Left hindlimb (tissue), 1 donor: ENCODE measurements around the gene EPHA10.

ENCODE experiments used
- DNase-seq: peaks from one replicate; pipeline ENCODE4 v3.0.0-alpha.2; 2018

The EPHA10 gene

GRCh38 chr1:37732111-37732780, 32.7 kb downstream of the EPHA10 start:
- DNase-seq, result no peak

GRCh38 chr1:37731312-37732019, 33.5 kb downstream of the EPHA10 start:
- DNase-seq, result no peak

GRCh38 chr1:37730376-37730775, 34.5 kb downstream of the EPHA10 start:
- DNase-seq, result no peak

- DNase-seq, result no peak
Observed at GRCh38 chr1:37728416-37728815, 36.5 kb downstream of the EPHA10 start.

- no peak for DNase-seq
Observed at GRCh38 chr1:37726751-37727585, 38.0 kb downstream of the EPHA10 start.

- no peak for DNase-seq
Observed at GRCh38 chr1:37725851-37726613, 38.9 kb downstream of the EPHA10 start.

- no peak for DNase-seq
Observed at GRCh38 chr1:37724575-37724974, 40.3 kb downstream of the EPHA10 start.

- no peak for DNase-seq
Observed at GRCh38 chr1:37723390-37724078, 41.4 kb downstream of the EPHA10 start.

GRCh38 chr1:37723072-37723389, 41.9 kb downstream of the EPHA10 start:
- DNase-seq, result no peak

GRCh38 chr1:37722181-37723071, 42.5 kb downstream of the EPHA10 start:
- no peak for DNase-seq

GRCh38 chr1:37721565-37721964, 43.4 kb downstream of the EPHA10 start:
- no peak for DNase-seq

GRCh38 chr1:37720231-37721130, 44.4 kb downstream of the EPHA10 start:
- no peak for DNase-seq

- no peak for DNase-seq
Observed at GRCh38 chr1:37719572-37720195, 45.2 kb downstream of the EPHA10 start.

- DNase-seq, result no peak
Observed at GRCh38 chr1:37718901-37719571, 45.9 kb downstream of the EPHA10 start.

GRCh38 chr1:37718181-37718900, 46.6 kb downstream of the EPHA10 start:
- DNase-seq, result no peak

GRCh38 chr1:37717631-37718030, 47.3 kb downstream of the EPHA10 start:
- no peak for DNase-seq

GRCh38 chr1:37716321-37716720, 48.6 kb downstream of the EPHA10 start:
- no peak for DNase-seq

GRCh38 chr1:37714689-37715088, 50.2 kb downstream of the EPHA10 start:
- DNase-seq, result no peak

- DNase-seq, result no peak
Observed at GRCh38 chr1:37714226-37714625, 50.7 kb downstream of the EPHA10 start.
